SU-DHL-6 (cell line): ENCODE data around the gene KIAA0825.

ENCODE experiments used
- H2AFZ ChIP-seq: fragments of 200-600 bp; sonication (generic); 2 replicates; pipeline ENCODE4 v1.6.1; 2014; ENCODE audit warnings: low read depth, mild to moderate bottlenecking, moderate library complexity, mixed read lengths, antibody characterized with exemption, low read length; ENCODE audit not compliant: severe bottlenecking
- H3F3A ChIP-seq: fragments of 200-600 bp; shearing (Covaris generic); 2 replicates; pipeline ENCODE4 v1.6.0; 2016; ENCODE audit warnings: antibody characterized with exemption, mild to moderate bottlenecking; ENCODE audit not compliant: insufficient read depth
- H3K27ac ChIP-seq: fragments of 200-600 bp; sonication (generic); 2 replicates; pipeline ENCODE4 v1.5.1; 2016; ENCODE audit warnings: low read depth, mild to moderate bottlenecking, low read length, moderate library complexity, mixed read lengths
- H3K27me3 ChIP-seq: fragments of 200-600 bp; sonication (generic), shearing (Covaris generic); 2 replicates; pipeline ENCODE4 v1.6.0; 2014; ENCODE audit warnings: mild to moderate bottlenecking, low read length
- H3K36me3 ChIP-seq: fragments of 200-600 bp; sonication (generic); 2 replicates; pipeline ENCODE4 v1.6.1; 2014; ENCODE audit warnings: mild to moderate bottlenecking, low read length, mixed read lengths
- H3K4me2 ChIP-seq: fragments of 300-600, 200-600 bp; shearing (Covaris generic), sonication (generic); 2 replicates; pipeline ENCODE4 v1.6.0; 2014; ENCODE audit warnings: low read length, low read depth, mild to moderate bottlenecking; ENCODE audit not compliant: poor library complexity, severe bottlenecking
- H3K4me3 ChIP-seq: fragments of 200-600 bp; sonication (generic); 2 replicates; pipeline ENCODE4 v1.5.1; 2014; ENCODE audit warnings: antibody characterized with exemption, low read length, mild to moderate bottlenecking, mixed read lengths; ENCODE audit not compliant: insufficient read depth, poor library complexity, severe bottlenecking
- H3K79me2 ChIP-seq: fragments of 200-600 bp; sonication (generic); 2 replicates; pipeline ENCODE4 v1.6.1; 2014; ENCODE audit warnings: mild to moderate bottlenecking, low read length, moderate library complexity; ENCODE audit not compliant: insufficient read depth
- H3K9ac ChIP-seq: fragments of 200-600 bp; sonication (generic); 2 replicates; pipeline ENCODE4 v1.7.0; 2014; ENCODE audit warnings: mild to moderate bottlenecking, low read length
- H3K9me2 ChIP-seq: fragments of 200-600 bp; sonication (generic); replicated peaks from 2 replicates; pipeline ENCODE4 v1.6.1; 2014; ENCODE audit warnings: low read length; ENCODE audit not compliant: insufficient read depth
- H3K9me3 ChIP-seq: fragments of 200-600 bp; sonication (generic); 2 replicates; pipeline ENCODE4 v1.6.1; 2014; ENCODE audit warnings: low read length, mixed read lengths; ENCODE audit not compliant: insufficient read depth
- H4K20me1 ChIP-seq: fragments of 200-600 bp; sonication (generic); 2 replicates; pipeline ENCODE4 v1.6.1; 2014; ENCODE audit warnings: low read depth, mild to moderate bottlenecking, antibody characterized with exemption, low read length, moderate library complexity, mixed read lengths
- EZH2phosphoT487 ChIP-seq: fragments of 200-600 bp; sonication (generic), shearing (Covaris generic); conservative IDR thresholded peaks from 2 replicates; pipeline ENCODE4 v1.6.1; 2018; ENCODE audit warnings: mild to moderate bottlenecking, antibody characterized with exemption, low read length, moderate library complexity, mixed read lengths
- TF ChIP-seq, protein P1 (sequence below): fragments of 200-600 bp; sonication (generic); IDR thresholded peaks from one replicate; pipeline ENCODE4 v1.5.1; 2017; ENCODE audit warnings: antibody characterized with exemption, mild to moderate bottlenecking, low read length, moderate library complexity; ENCODE audit not compliant: insufficient read depth, poor library complexity, severe bottlenecking

The KIAA0825 gene

DNA sequence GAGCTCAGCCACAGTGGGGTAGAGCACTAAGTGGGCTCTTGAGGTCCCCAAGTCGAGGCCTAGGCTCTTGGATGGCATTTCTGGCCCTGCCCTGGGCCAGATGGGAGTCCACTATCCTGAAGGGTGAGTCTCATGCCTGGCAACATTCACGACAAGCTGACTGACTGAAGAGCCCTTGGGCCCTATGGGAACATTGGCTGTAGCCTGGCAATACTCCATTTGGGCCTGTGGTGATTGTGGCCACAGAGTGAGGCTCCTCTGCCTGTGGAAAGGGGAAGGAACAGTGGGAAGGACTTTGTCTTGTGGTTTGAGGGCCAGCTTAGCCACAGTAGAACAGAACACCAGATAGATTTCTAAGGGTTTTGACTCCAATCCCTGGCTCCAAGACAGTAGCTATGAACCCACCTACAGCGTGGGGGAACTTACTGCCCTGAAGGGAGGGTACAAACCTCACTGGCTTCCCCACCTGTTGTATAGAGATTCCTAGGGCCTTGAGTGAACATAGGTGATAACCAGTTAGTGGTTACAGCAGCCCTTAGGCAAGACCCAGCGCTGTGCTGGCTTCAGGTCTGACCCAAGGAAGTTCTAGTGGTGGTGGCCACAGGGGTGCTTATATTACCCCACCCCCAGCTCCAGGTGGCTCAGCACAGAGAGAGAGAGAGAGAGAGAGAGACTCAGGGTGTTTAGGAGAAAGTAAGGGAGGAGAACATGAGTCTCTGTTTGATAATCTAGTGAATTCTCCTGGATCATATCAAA is 72.4 kb downstream of the KIAA0825 start:
- TF ChIP-seq EZH2phosphoT487 = no peak
- TF ChIP-seq, protein P1, sequence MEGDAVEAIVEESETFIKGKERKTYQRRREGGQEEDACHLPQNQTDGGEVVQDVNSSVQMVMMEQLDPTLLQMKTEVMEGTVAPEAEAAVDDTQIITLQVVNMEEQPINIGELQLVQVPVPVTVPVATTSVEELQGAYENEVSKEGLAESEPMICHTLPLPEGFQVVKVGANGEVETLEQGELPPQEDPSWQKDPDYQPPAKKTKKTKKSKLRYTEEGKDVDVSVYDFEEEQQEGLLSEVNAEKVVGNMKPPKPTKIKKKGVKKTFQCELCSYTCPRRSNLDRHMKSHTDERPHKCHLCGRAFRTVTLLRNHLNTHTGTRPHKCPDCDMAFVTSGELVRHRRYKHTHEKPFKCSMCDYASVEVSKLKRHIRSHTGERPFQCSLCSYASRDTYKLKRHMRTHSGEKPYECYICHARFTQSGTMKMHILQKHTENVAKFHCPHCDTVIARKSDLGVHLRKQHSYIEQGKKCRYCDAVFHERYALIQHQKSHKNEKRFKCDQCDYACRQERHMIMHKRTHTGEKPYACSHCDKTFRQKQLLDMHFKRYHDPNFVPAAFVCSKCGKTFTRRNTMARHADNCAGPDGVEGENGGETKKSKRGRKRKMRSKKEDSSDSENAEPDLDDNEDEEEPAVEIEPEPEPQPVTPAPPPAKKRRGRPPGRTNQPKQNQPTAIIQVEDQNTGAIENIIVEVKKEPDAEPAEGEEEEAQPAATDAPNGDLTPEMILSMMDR = no peak
- Histone ChIP-seq H3K79me2 (no peaks in the 10 kb centered on the region), H3K9me3 (peaks cover 11% of the 10 kb centered on the region; the same call in 1 of the 2 replicates)

DNA sequence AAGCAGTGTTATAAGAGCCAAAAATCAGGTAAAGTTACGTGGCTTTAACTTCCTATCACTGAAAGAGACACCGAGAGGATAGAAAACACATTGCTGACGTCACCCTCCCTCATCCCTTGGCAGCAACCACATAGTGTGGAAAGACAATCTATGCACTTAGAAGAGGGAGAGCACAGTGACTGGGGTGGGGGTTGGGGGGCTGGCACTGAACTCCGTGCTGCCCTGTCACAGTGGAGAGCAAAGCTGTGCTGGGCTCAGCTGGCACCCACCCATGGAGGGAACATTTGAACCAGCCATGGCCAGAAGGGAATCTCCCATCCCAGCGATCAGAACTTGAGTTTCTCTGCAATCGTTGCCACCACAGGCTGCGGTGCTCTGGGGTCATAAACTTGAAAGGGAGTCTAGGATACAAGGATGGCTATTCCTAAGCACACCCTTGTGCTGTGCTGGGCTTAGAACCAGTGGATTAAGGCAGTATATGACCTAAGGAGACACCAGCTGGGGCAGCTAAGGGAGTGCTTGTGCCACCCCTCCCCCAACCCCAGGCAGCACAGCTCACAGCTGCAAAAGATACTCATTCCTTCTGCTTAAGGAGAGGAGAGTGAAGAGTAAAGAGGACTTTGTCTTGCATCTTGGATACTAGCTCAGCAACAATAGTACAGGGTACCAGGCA is 73.4 kb downstream of the KIAA0825 start:
- Histone ChIP-seq H4K20me1 (no peaks in the 10 kb centered on the region), H2AFZ (no peak overlapping the region), H3K36me3 (no peaks in the 10 kb centered on the region), H3K27me3 (no peaks in the 10 kb centered on the region), H3K9ac (no peak overlapping the region), H3K4me2 (no peak overlapping the region), H3K4me3 (no peak overlapping the region), H3K27ac (no peak overlapping the region), H3K9me2 (no peaks in the 10 kb centered on the region), H3K79me2 (no peaks in the 10 kb centered on the region), H3K9me3 (peaks cover 19% of the 10 kb centered on the region; the same call in 1 of the 2 replicates), H3F3A (no peaks in the 10 kb centered on the region)
- TF ChIP-seq, protein P1 = no peak
- no peak for TF ChIP-seq EZH2phosphoT487

More for the DNA sequence above, 72.4 kb downstream of the KIAA0825 start:
- Histone ChIP-seq H2AFZ (no peak overlapping the region), H3K27ac (no peak overlapping the region), H3K4me3 (no peak overlapping the region), H3K36me3 (no peaks in the 10 kb centered on the region), H3K9ac (no peak overlapping the region), H4K20me1 (no peaks in the 10 kb centered on the region), H3K27me3 (no peaks in the 10 kb centered on the region), H3K9me2 (no peaks in the 10 kb centered on the region), H3K4me2 (no peak overlapping the region), H3F3A (no peaks in the 10 kb centered on the region)

DNA sequence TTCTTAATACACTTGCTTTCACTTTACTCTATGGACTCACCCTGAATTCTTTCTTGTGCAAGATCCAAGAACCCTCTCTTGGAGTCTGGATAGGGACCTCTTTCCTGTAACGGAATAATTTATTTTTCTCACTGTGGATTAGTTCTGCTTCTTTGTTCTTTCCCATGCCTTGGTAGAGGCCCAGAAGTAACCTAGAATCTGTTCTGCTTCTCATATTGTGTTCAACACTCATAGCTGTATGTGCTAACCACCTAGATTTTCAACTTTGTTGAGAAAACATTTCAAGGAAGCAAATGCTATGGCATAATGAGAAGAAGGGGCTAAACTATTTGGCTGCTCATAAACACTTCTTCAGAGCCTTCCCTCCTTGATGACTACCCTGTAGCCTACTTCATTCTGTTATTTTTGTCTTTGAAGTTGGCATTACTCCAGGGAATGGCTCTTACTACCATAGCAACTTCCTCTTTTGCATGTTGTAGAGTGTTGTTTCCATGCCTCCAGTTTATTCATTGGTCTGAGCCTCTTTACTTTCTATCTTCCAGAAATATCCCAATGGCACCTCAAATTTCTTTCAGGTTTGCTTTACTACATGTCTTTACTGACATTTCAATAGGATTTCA is 74.3 kb downstream of the KIAA0825 start:
- Histone ChIP-seq H3K9me2 (no peaks in the 10 kb centered on the region), H3K36me3 (no peaks in the 10 kb centered on the region), H3K4me2 (no peak overlapping the region), H3K4me3 (no peak overlapping the region), H4K20me1 (no peaks in the 10 kb centered on the region), H3K27ac (no peak overlapping the region), H3K27me3 (no peaks in the 10 kb centered on the region), H2AFZ (no peak overlapping the region), H3K79me2 (no peaks in the 10 kb centered on the region), H3K9ac (no peak overlapping the region), H3K9me3 (peaks cover 19% of the 10 kb centered on the region; the same call in 1 of the 2 replicates), H3F3A (no peaks in the 10 kb centered on the region)
- no peak for TF ChIP-seq EZH2phosphoT487
- TF ChIP-seq, protein P1 = no peak
